Esophagus muscularis mucosa (tissue), 4 donors: Measurements from ENCODE around the gene RHOG. TPM values are rescaled to one million over a fixed set of nuclear protein-coding genes. Genes with fewer than 3 reads are reported as not detected.
A peak's percentile ranks its signal among the peaks of the same experiment; 100 is the strongest.

ENCODE experiments used
- DNase-seq: peaks from one replicate; pipeline ENCODE4 v3.0.0-alpha.2; 2017; ENCODE audit errors: extremely low spot score
- H3K27ac ChIP-seq, 4 donors: fragments of 200-600 bp; sonication (generic); replicated peaks in 1 of 4; 1 replicate in 3 of 4; 2 replicates in 1 of 4; pipeline ENCODE4 v1.5.1; 2016 to 2019; ENCODE audit warnings: mild to moderate bottlenecking in 1 of 4
- H3K27me3 ChIP-seq, 4 donors: fragments of 200-600 bp; sonication (generic); one replicate each; pipeline versions ENCODE4 v1.5.1 to v1.6.0; 2016 to 2019
- H3K36me3 ChIP-seq, 4 donors: fragments of 200-600 bp; sonication (generic); one replicate each; pipeline ENCODE4 v1.5.1; 2016 to 2019
- H3K4me1 ChIP-seq, 4 donors: fragments of 200-600 bp; sonication (generic); one replicate each; pipeline ENCODE4 v1.5.1; 2016 to 2019
- H3K4me3 ChIP-seq, 4 donors: fragments of 200-600 bp; sonication (generic); 1 replicate in 2 of 4; 2 replicates in 2 of 4; pipeline ENCODE4 v1.5.1; 2016 to 2019; ENCODE audit warnings: mild to moderate bottlenecking in 4 of 4, moderate library complexity in 1 of 4
- H3K9me3 ChIP-seq, 4 donors: fragments of 200-600 bp; sonication (generic); 1 replicate in 3 of 4; 2 replicates in 1 of 4; pipeline ENCODE4 v1.5.1; 2016 to 2019
- EP300 ChIP-seq: sonication (generic); formaldehyde crosslinking; IDR thresholded peaks from one replicate; pipeline ENCODE4 v1.6.1; 2017; ENCODE audit warnings: antibody characterized with exemption
- POLR2A ChIP-seq: fragments of 450-650 bp; IDR thresholded peaks from one replicate; pipeline ENCODE4 v1.6.1; 2017; ENCODE audit warnings: antibody characterized with exemption, moderate library complexity, mild to moderate bottlenecking, low read depth
- POLR2AphosphoS5 ChIP-seq, 2 donors: sonication (generic); formaldehyde crosslinking; IDR thresholded peaks; one replicate each; pipeline ENCODE4 v1.6.1; 2017; ENCODE audit warnings: antibody characterized with exemption in 2 of 2
- WGBS: methylation state at CpG from one replicate; pipeline ENCODE4 v1.1.5; 2018; 5-methylcytosine and 5-hydroxymethylcytosine counted together
- intact Hi-C: fragments of 100-400 bp; cut with DNase I; formaldehyde crosslinking; loops from one replicate; pipeline ENCODE4 v1.15.1; 2023
- total RNA-seq, 4 donors: library from RNA; depleted of rRNA; stranded (reverse); fragments of >200 nt; gene quantifications; one replicate each; pipeline versions ENCODE4 v1.1.0 to v1.2.1, GENCODE V29; 2016
- TF ChIP-seq, protein P1 (sequence below), 3 experiments: fragments of 200-600 bp in 2 of 3; fragments of 450-650 bp in 1 of 3; sonication (generic) in 2 of 3; IDR thresholded peaks; one replicate each; pipeline ENCODE4 v1.5.1; 2017 to 2019; ENCODE audit warnings: antibody characterized with exemption in 3 of 3, mild to moderate bottlenecking in 2 of 3, moderate library complexity in 1 of 3

RHOG gene
- total RNA-seq, 4 donors from 2014 or later, result 53.6 to 75.5 (median 59.4) TPM

DNA sequence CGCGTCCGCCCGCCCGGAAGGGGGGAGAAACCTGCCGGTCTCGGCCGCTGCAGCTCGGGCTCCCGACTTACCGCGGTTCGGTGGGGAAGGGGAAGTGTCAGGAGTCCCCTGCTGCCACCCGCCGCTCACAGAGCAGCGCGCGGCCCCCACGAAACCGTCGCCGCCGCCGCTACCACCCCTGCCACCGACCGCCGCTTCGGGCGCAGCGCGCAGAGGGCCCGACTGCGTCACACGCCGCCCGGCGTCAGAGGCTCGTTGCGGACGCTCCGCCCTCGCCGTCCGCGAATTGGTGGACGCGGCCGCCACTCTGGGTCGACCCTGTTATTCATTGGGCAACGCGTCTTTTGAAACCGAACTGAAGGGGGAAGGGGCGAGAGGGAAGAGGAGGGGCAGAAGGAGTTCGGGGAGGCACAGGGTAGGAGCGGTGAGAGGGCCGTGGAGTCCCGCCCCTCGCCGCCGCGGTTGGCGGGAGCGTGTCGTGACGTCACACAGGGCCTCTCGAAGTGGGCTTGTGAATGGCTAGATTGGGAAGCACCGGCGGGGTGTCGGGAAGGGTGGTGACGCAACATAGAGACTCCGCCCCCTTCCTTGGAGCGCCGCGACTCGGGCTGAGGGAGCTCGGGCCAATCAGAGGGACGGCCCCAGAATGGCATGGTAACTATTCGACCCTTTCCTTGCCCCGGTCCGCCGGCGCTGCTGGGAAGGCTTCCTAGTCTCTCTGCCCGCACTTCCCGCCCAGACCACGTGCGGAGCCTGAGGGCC, 43.2 kb downstream of the RHOG start, which contains the start of gene NUP98:
Gene NUP98 (minus strand): TSS at position 226 of the 762 bp plus-strand sequence. CDS start 15,437 bp downstream, outside the sequence.
- H3K27ac ChIP-seq, result peak within 1 kb of the TSS; percentile 93 to 99 (median 96)
- 0% methylated on average over 30 of the region's 86 CpGs for WGBS
- H3K27me3 ChIP-seq, result no peaks in the 10 kb centered on the region
- H3K36me3 ChIP-seq, result peaks cover 4 to 22% (median 16%) of the 10 kb centered on the region in 4 donors
- peak within 1 kb of the TSS; percentile 77 to 95 (median 90) for H3K4me3 ChIP-seq
- intact Hi-C loops, result loop anchor here (5.0 kb wide), 1 partner anchor 40 kb away; no protein-coding TSS in a partner anchor
- H3K9me3 ChIP-seq, result no peaks in the 10 kb centered on the region
- H3K4me1 ChIP-seq, result peaks cover 15 to 46% (median 40%) of the 10 kb centered on the region in 4 donors
- TF ChIP-seq POLR2AphosphoS5 (IDR thresholded peaks at IDR 0.05) (peak; percentile 100), POLR2A (peak; percentile 99)
- TF ChIP-seq, protein P1, sequence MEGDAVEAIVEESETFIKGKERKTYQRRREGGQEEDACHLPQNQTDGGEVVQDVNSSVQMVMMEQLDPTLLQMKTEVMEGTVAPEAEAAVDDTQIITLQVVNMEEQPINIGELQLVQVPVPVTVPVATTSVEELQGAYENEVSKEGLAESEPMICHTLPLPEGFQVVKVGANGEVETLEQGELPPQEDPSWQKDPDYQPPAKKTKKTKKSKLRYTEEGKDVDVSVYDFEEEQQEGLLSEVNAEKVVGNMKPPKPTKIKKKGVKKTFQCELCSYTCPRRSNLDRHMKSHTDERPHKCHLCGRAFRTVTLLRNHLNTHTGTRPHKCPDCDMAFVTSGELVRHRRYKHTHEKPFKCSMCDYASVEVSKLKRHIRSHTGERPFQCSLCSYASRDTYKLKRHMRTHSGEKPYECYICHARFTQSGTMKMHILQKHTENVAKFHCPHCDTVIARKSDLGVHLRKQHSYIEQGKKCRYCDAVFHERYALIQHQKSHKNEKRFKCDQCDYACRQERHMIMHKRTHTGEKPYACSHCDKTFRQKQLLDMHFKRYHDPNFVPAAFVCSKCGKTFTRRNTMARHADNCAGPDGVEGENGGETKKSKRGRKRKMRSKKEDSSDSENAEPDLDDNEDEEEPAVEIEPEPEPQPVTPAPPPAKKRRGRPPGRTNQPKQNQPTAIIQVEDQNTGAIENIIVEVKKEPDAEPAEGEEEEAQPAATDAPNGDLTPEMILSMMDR (IDR thresholded peaks at IDR 0.05), result no peak
- peak; percentile 100 for DNase-seq

DNA sequence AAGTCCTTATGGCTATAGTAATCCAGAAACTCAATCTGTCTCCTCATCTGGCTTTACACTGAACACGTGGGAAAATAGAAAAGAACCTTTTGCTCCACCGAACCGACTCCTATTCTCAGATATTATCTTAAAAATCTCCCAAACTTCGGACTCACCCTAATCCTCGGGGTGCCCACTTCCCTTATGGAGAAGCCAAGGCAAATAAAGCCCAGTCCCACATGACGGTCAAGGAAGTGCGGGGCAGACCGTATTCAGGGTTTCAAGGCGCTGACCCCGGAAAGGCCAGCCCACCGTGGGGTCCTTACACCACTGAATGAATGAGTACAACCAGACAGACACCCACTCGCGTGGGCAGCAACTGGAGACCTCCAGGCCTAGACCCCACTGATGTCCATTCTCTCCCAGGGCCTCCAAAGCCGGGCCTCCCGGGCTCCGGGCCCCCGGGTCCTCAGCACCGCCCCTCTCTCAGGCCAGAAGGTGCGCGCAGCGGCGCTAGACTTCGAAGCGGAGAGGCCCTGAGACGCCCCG, 43.9 kb downstream of the RHOG start:
- intact Hi-C loops, result loop anchor here (5.0 kb wide), 1 partner anchor 40 kb away; no protein-coding TSS in a partner anchor
- H3K27me3 ChIP-seq, result no peaks in the 10 kb centered on the region
- WGBS, result 2% methylated on average over 11 of the region's 26 CpGs
- DNase-seq, result no peak
- peak overlapping the region; percentile 77 to 95 (median 90) for H3K4me3 ChIP-seq
- H3K36me3 ChIP-seq, result peaks cover 8 to 27% (median 19%) of the 10 kb centered on the region in 4 donors
- no peak for TF ChIP-seq EP300
- no peak for TF ChIP-seq POLR2A
- TF ChIP-seq POLR2AphosphoS5 (IDR thresholded peaks at IDR 0.05), result no peak
- peaks cover 15 to 46% (median 40%) of the 10 kb centered on the region in 4 donors for H3K4me1 ChIP-seq
- no peaks in the 10 kb centered on the region for H3K9me3 ChIP-seq
- H3K27ac ChIP-seq, result peak overlapping the region; percentile 93 to 99 (median 96)

DNA sequence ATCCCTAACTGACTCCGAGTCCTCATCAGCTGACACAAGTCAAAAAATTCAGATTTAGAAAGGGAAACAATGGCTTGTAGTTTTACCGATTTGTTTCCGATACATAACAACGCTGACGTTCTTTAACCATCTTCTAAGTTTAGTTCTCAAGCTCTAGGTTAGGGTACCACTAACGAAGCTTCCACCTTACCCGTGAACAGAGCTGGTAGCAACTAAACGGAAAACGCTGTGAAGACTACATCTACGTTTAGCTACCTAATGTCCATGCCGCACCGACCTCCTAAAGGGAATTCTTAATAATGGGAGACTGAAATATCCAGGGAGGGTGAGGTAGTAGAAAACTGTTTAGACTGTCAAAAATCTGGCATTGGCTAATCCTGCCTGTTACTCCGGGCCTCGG, 44.4 kb downstream of the RHOG start:
- intact Hi-C loops, result loop anchor here (5.0 kb wide), 1 partner anchor 41 kb away; no protein-coding TSS in a partner anchor
- Histone ChIP-seq H3K27me3 (no peaks in the 10 kb centered on the region), H3K4me1 (peaks cover 15 to 46% (median 40%) of the 10 kb centered on the region in 4 donors), H3K9me3 (no peaks in the 10 kb centered on the region), H3K4me3 (peak overlapping the region; percentile 77 to 95 (median 90)), H3K27ac (peak overlapping the region; percentile 93 to 99 (median 96)), H3K36me3 (peaks cover 8 to 32% (median 24%) of the 10 kb centered on the region in 4 donors)
- TF ChIP-seq POLR2A (no peak), EP300 (no peak), POLR2AphosphoS5 (IDR thresholded peaks at IDR 0.05) (no peak)
- TF ChIP-seq, protein P1 (IDR thresholded peaks at IDR 0.05), result no peak
- no peak for DNase-seq
- 13% methylated on average over 14 of the region's 14 CpGs for WGBS

DNA sequence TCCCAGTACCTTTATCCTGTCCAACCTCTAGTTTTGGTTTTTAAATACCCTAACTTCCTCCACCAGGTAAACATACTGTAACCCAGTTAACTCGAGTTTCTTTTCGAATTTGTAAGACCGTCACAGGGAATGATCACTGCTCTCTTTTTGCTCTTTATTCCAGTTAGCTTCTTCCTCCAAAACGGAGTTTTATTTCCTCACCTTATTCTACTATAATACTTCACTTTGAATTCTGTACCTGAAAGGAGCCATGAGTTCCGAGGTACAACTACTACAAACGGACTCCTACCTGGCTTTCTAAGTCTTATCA, 44.8 kb downstream of the RHOG start:
- TF ChIP-seq POLR2A (no peak), EP300 (no peak)
- TF ChIP-seq, protein P1 (IDR thresholded peaks at IDR 0.05), result no peak
- Histone ChIP-seq H3K36me3 (peaks cover 8 to 36% (median 26%) of the 10 kb centered on the region in 4 donors), H3K9me3 (no peaks in the 10 kb centered on the region), H3K4me3 (peak overlapping the region; percentile 77 to 95 (median 90)), H3K4me1 (peaks cover 15 to 46% (median 41%) of the 10 kb centered on the region in 4 donors), H3K27ac (peak overlapping the region; percentile 93 to 99 (median 96)), H3K27me3 (no peaks in the 10 kb centered on the region)
- no peak for DNase-seq
- intact Hi-C loops, result loop anchor here (5.0 kb wide), 1 partner anchor 41 kb away; no protein-coding TSS in a partner anchor
- WGBS, result 34% methylated on average over 6 of the region's 6 CpGs
